H9 (cell line): ENCODE results near the gene ALDH9A1. TPM values are rescaled to one million over a fixed set of nuclear protein-coding genes. Genes with fewer than 3 reads are reported as not detected.

ENCODE experiments used
- DNase-seq: peaks from one replicate; pipeline ENCODE4 v3.0.0-alpha.2; 2017
- H2AFZ ChIP-seq: one replicate; pipeline ENCODE4 v1.6.1; 2013; ENCODE audit warnings: mild to moderate bottlenecking, low read length, control low read depth, moderate library complexity
- H2AK5ac ChIP-seq: 2 replicates; pipeline ENCODE4 v1.6.1; 2013; ENCODE audit warnings: low read length, control low read depth, mixed read lengths; ENCODE audit not compliant: insufficient read length
- H2BK120ac ChIP-seq: one replicate; pipeline ENCODE4 v1.6.1; 2013; ENCODE audit warnings: low read depth, mild to moderate bottlenecking, low read length, control low read depth, inconsistent platforms; ENCODE audit not compliant: poor library complexity, severe bottlenecking
- H2BK12ac ChIP-seq: 2 replicates; pipeline ENCODE4 v1.6.1; 2013; ENCODE audit warnings: low read length, control low read depth, mixed read lengths, low read depth; ENCODE audit not compliant: insufficient read length
- H2BK15ac ChIP-seq: 2 replicates; pipeline ENCODE4 v1.6.1; 2013; ENCODE audit warnings: low read depth, low read length, control low read depth
- H2BK20ac ChIP-seq: one replicate; pipeline ENCODE4 v1.6.1; 2013; ENCODE audit warnings: low read depth, mild to moderate bottlenecking, low read length, control low read depth, inconsistent platforms; ENCODE audit not compliant: poor library complexity, severe bottlenecking
- H2BK5ac ChIP-seq: 2 replicates; pipeline ENCODE4 v1.6.1; 2013; ENCODE audit warnings: low read length, control low read depth, mixed read lengths; ENCODE audit not compliant: insufficient read length
- H3K14ac ChIP-seq: 2 replicates; pipeline ENCODE4 v1.6.1; 2013; ENCODE audit warnings: low read length, control low read depth; ENCODE audit not compliant: insufficient read depth
- H3K18ac ChIP-seq: 2 replicates; pipeline ENCODE4 v1.6.1; 2013; ENCODE audit warnings: low read depth, mild to moderate bottlenecking, mixed read lengths, low read length, control low read depth; ENCODE audit not compliant: insufficient read length
- H3K23ac ChIP-seq: 2 replicates; pipeline ENCODE4 v1.6.1; 2013; ENCODE audit warnings: low read length, control low read depth, mixed read lengths, low read depth; ENCODE audit not compliant: insufficient read length
- H3K23me2 ChIP-seq: 2 replicates; pipeline ENCODE4 v1.6.1; 2013; ENCODE audit warnings: low read depth, mild to moderate bottlenecking, mixed read lengths, low read length, control low read depth; ENCODE audit not compliant: insufficient read length, poor library complexity, severe bottlenecking
- H3K27ac ChIP-seq: 2 replicates; pipeline ENCODE4 v1.5.1; 2013; ENCODE audit warnings: low read length, control low read depth, mixed read lengths, low read depth; ENCODE audit not compliant: insufficient read length
- H3K27me3 ChIP-seq: 2 replicates; pipeline ENCODE4 v1.6.1; 2013; ENCODE audit warnings: low read length, control low read depth, inconsistent platforms; ENCODE audit not compliant: insufficient read depth
- H3K4ac ChIP-seq: 2 replicates; pipeline ENCODE4 v1.6.1; 2013; ENCODE audit warnings: low read depth, mild to moderate bottlenecking, control low read depth, inconsistent platforms, low read length, moderate library complexity
- H3K4me1 ChIP-seq: 2 replicates; pipeline ENCODE4 v1.6.1; 2013; ENCODE audit warnings: low read length, control low read depth, inconsistent platforms; ENCODE audit not compliant: insufficient read depth
- H3K4me2 ChIP-seq: 2 replicates; pipeline ENCODE4 v1.6.1; 2013; ENCODE audit warnings: low read length, control low read depth, mixed read lengths; ENCODE audit not compliant: insufficient read length, insufficient read depth
- H3K56ac ChIP-seq: 2 replicates; pipeline ENCODE4 v1.6.1; 2013; ENCODE audit warnings: low read depth, mild to moderate bottlenecking, mixed read lengths, low read length, control low read depth; ENCODE audit not compliant: insufficient read length
- H3K79me1 ChIP-seq: 2 replicates; pipeline ENCODE4 v1.6.1; 2013; ENCODE audit warnings: low read depth, mild to moderate bottlenecking, moderate library complexity, low read length, control low read depth, inconsistent platforms; ENCODE audit not compliant: insufficient read depth, poor library complexity, severe bottlenecking
- H3K79me2 ChIP-seq: 2 replicates; pipeline ENCODE4 v1.6.1; 2013; ENCODE audit warnings: low read length, control low read depth, inconsistent platforms; ENCODE audit not compliant: insufficient read depth
- H3K9ac ChIP-seq: 2 replicates; pipeline ENCODE4 v1.6.1; 2013; ENCODE audit warnings: low read length, control low read depth, mixed read lengths; ENCODE audit not compliant: insufficient read length; ENCODE audit errors: extremely low read depth
- H3K9me3 ChIP-seq: one replicate; pipeline ENCODE4 v1.6.1; 2013; ENCODE audit warnings: low read depth, low read length, inconsistent platforms; ENCODE audit not compliant: control insufficient read depth
- H3T11ph ChIP-seq: one replicate; pipeline ENCODE4 v1.6.1; 2013; ENCODE audit warnings: mild to moderate bottlenecking, low read length, control low read depth, inconsistent platforms
- H4K20me1 ChIP-seq: one replicate; pipeline ENCODE4 v1.6.1; 2013; ENCODE audit not compliant: control insufficient read depth, insufficient read length, insufficient read depth
- H4K5ac ChIP-seq: 2 replicates; pipeline ENCODE4 v1.6.1; 2013; ENCODE audit warnings: low read depth, mild to moderate bottlenecking, mixed read lengths, low read length, control low read depth; ENCODE audit not compliant: insufficient read length
- H4K8ac ChIP-seq: replicated peaks from 2 replicates; pipeline ENCODE4 v1.6.1; 2013; ENCODE audit warnings: low read length, control low read depth, mixed read lengths, low read depth; ENCODE audit not compliant: insufficient read length
- H4K91ac ChIP-seq: 2 replicates; pipeline ENCODE4 v1.6.1; 2013; ENCODE audit warnings: low read depth, mild to moderate bottlenecking, moderate library complexity, mixed read lengths, low read length, control low read depth; ENCODE audit not compliant: insufficient read length
- H3K27ac Mint-ChIP-seq, 3 experiments: 2 replicates in 2 of 3; 3 replicates in 1 of 3; pipeline ENCODE4 v1.8.0; 2020 to 2021; ENCODE audit warnings: mixed read lengths in 3 of 3, mild to moderate bottlenecking in 1 of 3, moderate library complexity in 1 of 3
- H3K27me3 Mint-ChIP-seq: 2 replicates; pipeline ENCODE4 v1.8.0; 2021; ENCODE audit warnings: low read depth, mild to moderate bottlenecking, moderate library complexity, mixed read lengths
- H3K36me3 Mint-ChIP-seq, 3 experiments: 2 replicates in 2 of 3; 3 replicates in 1 of 3; pipeline ENCODE4 v1.8.0; 2020 to 2021; ENCODE audit warnings: low read depth in 3 of 3, mixed read lengths in 3 of 3; ENCODE audit not compliant: insufficient read depth in 1 of 3
- H3K4me1 Mint-ChIP-seq, 2 experiments: 2 replicates each; pipeline ENCODE4 v1.8.0; 2020; ENCODE audit warnings: mixed read lengths in 2 of 2
- H3K4me3 Mint-ChIP-seq, 2 experiments: 2 replicates in 1 of 2; 3 replicates in 1 of 2; pipeline ENCODE4 v1.8.0; 2020 to 2021; ENCODE audit warnings: mild to moderate bottlenecking in 2 of 2, mixed read lengths in 2 of 2, moderate library complexity in 1 of 2
- H3K9me3 Mint-ChIP-seq, 2 experiments: 2 replicates in 1 of 2; 3 replicates in 1 of 2; pipeline ENCODE4 v1.8.0; 2020; ENCODE audit warnings: mild to moderate bottlenecking in 2 of 2, mixed read lengths in 2 of 2, moderate library complexity in 1 of 2
- WGBS: extraction: QIAGEN DNeasy Blood & Tissue Kit; methylation state at CpG from one replicate; pipeline ENCODE4 v1.1.7; 2013; ENCODE audit warnings: missing lambda C conversion rate, low lambda C conversion rate, mixed read lengths; ENCODE audit not compliant: insufficient read length; ENCODE audit errors: extremely low coverage; 5-methylcytosine and 5-hydroxymethylcytosine counted together
- total RNA-seq: library from RNA; stranded (reverse); gene quantifications from 2 replicates; pipeline ENCODE4 v1.2.1, GENCODE V29; 2021
- TF ChIP-seq, protein P1 (sequence below): fragments of 200-600 bp; sonication (generic); conservative IDR thresholded peaks from 3 replicates; pipeline ENCODE4 v1.8.0; 2021; ENCODE audit warnings: antibody characterized with exemption, mild to moderate bottlenecking

ALDH9A1 gene
- total RNA-seq, 1 experiment from 2014 or later = 55.0 TPM

DNA sequence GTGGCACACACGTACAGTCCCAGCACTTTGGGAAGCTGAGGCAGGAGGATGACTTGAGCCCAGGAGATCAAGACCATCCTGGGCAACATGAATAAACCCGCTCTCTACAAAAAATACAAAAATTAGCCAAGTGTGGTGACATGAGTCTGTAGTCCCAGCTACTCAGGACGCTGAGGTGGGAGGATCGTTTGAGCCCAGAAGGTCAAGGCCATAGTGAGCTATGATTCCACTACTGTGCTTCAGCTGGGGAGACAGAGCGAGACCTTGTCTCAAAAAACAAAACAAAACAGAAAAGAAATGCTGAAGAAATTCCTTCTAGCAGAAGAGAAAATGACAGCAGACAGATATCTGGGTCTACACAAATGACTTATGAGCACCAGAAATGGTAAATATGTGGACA is 10.3 kb downstream of the ALDH9A1 start:
- Histone ChIP-seq H3K9ac (no peak overlapping the region), H3K79me2 (no peaks in the 10 kb centered on the region; the same call in 1 of the 2 replicates), H3K4me2 (no peak overlapping the region), H3K23ac (no peak overlapping the region), H4K20me1 (no peaks in the 10 kb centered on the region), H4K8ac (no peak overlapping the region), H2AK5ac (no peak overlapping the region), H4K5ac (no peak overlapping the region), H3K4ac (no peak overlapping the region), H3K27me3 (no peaks in the 10 kb centered on the region), H3K4me1 (no peaks in the 10 kb centered on the region), H2BK12ac (no peak overlapping the region), H3K18ac (no peak overlapping the region), H4K91ac (no peak overlapping the region), H2BK5ac (no peak overlapping the region), H2BK120ac (no peak overlapping the region), H3T11ph (no peak overlapping the region), H2AFZ (no peak overlapping the region), H3K14ac (no peak overlapping the region), H3K23me2 (no peaks in the 10 kb centered on the region), H3K56ac (no peak overlapping the region), H2BK15ac (no peak overlapping the region), H3K79me1 (peaks cover 3% of the 10 kb centered on the region), H3K9me3 (no peaks in the 10 kb centered on the region), H3K27ac (no peak overlapping the region), H2BK20ac (no peak overlapping the region)
- no CpG with 5 or more reads among the region's 5 CpGs for WGBS
- Mint-ChIP-seq H3K4me3 (no peak overlapping the region), H3K36me3 (peaks cover 43 to 55% (median 50%) of the 10 kb centered on the region in 3 experiments), H3K4me1 (0 out of 4 replicates have a peak, but pooled peaks cover 0 to 3% of the 10 kb centered on the region in 2 experiments), H3K27me3 (no peaks in the 10 kb centered on the region), H3K9me3 (peaks cover 24 to 27% of the 10 kb centered on the region in 2 experiments), H3K27ac (no peak overlapping the region)
- TF ChIP-seq, protein P1, sequence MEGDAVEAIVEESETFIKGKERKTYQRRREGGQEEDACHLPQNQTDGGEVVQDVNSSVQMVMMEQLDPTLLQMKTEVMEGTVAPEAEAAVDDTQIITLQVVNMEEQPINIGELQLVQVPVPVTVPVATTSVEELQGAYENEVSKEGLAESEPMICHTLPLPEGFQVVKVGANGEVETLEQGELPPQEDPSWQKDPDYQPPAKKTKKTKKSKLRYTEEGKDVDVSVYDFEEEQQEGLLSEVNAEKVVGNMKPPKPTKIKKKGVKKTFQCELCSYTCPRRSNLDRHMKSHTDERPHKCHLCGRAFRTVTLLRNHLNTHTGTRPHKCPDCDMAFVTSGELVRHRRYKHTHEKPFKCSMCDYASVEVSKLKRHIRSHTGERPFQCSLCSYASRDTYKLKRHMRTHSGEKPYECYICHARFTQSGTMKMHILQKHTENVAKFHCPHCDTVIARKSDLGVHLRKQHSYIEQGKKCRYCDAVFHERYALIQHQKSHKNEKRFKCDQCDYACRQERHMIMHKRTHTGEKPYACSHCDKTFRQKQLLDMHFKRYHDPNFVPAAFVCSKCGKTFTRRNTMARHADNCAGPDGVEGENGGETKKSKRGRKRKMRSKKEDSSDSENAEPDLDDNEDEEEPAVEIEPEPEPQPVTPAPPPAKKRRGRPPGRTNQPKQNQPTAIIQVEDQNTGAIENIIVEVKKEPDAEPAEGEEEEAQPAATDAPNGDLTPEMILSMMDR = no peak
- DNase-seq = no peak
